Embryonic facial prominence (tissue), 1 donor: ENCODE measurements around the gene PCBP4.

Source experiments
- DNase-seq: peaks from one replicate; pipeline ENCODE4 v3.0.0-alpha.2; 2016; ENCODE audit errors: extremely low spot score

PCBP4 gene

DNA sequence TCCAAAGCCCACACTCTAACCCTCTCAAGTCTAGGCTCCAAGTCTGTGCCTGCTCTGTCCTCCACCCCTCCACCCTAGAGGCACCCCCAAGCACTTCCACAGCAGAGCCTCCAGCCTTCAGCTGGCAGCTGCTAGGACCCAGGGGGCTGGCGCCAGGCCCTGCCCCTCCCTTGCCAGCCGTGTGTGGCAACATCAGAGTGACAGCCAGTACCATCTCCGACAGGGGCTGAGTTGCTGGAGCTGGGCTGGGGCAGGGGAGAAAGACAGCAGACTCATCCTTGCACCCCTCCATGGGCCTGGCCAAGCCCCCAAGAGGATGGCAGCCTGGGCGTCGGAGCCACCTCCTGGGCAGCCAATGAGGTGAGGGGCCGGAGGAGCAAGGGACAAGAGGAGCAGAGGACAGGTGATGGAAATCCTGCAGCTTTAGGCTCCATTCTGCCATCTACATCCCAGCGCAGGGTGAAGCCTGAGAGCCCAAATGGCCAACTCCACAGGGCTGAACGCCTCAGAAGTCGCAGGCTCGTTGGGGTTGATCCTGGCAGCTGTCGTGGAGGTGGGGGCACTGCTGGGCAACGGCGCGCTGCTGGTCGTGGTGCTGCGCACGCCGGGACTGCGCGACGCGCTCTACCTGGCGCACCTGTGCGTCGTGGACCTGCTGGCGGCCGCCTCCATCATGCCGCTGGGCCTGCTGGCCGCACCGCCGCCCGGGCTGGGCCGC, 11.9 kb downstream of the PCBP4 start, which contains the start of gene GPR62:
GPR62 (plus strand) TSS at position 207 of the 718 bp plus-strand sequence; CDS start at position 479, 272 bp downstream.
- no peak for DNase-seq

DNA sequence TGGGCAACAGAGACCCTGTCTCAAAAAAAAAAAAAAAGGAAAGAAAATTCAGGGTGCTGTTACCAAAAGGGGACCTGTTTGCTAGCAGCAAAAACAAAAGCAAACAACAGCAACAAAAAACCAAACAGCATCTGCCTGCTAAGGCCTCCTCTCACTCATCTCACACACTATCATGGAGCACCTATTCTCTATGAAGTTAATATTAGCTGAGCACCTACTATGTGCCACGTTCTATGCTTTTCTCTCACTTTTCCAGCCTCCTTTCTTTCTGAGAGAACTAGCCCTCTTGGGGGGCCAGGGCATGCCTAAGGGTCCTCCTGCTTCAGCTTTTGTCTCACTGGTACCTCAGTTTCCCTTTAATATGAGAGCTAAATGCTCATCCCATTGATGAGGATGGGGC, 12.5 kb downstream of the PCBP4 start:
- DNase-seq = no peak

DNA sequence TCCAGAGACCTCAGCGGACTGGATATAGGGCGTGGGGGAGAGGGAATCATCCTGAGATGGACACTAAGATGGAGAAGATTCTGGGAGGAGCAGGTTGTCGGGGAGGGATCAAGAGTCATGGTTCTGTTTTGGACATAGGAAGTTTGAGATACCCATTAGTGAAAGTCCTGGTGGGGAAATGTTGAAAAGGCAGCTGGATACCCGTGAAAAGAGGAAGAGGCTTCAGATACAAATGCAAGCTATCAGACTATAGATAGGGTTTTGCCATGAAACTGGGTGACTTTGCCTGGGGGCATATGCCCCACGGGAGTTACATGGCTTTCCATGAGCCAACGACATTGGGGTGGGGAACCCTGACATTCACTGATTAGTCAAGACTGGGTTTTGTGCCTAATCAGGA, 13.1 kb downstream of the PCBP4 start:
- DNase-seq = no peak

DNA sequence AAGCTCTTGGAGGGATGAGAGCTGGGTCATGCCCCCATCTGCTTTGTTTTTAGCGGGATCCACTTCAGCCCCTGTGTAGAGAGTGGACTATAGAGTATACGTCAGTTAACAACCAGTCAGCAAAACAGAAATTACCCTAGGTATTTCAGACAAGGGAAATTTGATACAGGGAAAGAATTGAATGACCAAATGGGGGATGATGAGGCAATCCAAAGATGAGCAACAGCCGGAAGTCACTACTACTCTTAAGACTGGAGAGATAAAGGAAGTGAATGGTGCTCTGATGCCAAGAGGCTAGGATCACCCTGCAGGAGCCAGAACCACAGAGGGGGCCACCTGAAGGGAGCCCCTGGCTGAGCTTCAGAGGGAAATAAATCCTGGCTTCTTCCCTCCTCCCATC, 13.8 kb downstream of the PCBP4 start:
- DNase-seq = no peak

DNA sequence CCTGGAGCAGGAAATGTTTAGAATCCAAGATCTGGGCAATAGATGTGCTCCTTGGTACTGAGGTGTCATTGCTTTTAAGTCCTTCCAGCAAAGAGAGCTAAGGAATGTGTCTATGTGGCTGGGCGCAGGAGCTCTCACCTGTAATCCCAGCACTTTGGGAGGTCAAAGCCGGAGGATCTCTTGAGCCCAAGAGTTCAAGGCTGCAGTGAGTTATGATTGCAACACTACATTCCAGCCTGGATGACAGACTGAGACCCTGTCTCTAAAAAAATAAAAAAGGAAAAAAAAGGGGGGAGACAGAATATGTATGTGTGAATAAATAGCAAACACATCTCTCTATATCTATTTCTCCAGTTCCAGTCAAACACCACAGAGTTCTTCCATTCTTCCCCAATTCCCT, 16.4 kb downstream of the PCBP4 start:
- DNase-seq = no peak

DNA sequence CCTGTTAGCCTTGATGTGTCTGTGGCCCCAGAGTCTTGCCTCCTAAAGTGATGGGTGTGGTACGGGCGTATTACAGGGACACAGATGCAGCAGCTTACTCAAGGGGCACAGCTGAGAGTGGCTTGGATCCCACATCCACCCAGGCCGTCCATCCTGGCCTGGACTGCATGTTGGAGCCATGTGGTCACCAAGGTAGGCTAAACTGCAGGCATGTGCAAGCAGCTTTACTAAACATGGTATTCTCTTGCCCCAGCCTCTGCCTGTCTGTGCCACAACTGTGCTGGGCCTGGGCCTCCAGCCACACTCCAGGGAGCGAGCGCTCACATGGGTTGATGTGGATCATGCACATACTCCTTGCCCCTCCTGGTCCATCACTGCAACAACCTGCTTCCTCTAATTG, 18.1 kb downstream of the PCBP4 start:
- DNase-seq = no peak

DNA sequence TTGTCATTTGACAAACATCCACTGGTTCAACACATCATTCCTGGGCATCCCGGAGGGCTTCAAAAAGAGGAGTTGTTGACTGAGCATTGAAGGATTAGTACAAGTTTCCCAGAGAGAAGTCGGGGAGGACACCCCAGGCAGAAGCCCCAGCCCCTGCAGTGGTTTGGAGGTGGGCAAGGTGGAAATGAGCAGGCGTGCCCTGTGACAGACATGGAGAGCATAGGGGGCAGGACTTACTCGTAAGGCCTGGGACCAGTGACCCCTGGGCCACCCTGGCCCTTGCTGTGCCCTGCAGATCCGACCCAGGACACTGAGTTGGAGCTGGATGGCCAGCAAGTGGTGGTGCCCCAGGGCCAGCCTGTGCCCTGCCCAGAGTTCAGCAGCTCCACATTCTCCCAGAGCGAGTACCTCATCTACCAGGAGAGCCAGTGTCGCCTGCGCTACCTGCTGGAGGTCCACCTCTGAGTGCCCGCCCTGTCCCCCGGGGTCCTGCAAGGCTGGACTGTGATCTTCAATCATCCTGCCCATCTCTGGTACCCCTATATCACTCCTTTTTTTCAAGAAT, 19.2 kb downstream of the PCBP4 start:
- DNase-seq = no peak

DNA sequence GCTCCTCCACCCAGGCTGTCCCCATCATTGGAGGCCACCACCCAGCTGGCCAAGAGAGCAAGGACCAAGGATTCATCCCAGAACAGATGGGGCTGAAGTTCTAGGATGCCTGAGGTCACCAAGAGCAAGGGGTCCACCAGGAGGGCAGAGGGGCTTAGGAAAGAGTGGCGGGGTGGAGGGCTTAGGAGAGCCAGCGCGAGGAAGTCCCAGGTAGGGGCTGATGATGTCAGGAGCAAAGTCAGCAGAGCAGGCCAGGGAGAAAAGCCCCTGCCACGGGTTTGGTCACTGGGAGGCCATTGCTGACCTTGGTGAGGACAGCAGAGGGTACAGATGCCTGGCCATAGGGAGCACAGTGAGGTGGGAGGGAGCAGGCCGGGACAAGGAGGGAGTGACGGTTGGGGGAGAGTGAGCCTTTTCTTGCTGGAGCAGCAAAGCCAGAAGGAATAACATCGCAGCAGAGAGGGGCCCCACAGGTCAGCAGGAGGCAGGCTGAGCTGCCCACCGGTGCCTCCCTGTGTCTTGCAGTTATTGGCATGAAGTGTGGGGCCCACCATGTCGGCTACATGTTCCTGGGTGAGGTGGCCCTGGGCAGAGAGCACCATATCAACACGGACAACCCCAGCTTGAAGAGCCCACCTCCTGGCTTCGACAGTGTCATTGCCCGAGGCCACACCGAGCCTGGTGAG, 19.9 kb downstream of the PCBP4 start:
- no peak for DNase-seq

DNA sequence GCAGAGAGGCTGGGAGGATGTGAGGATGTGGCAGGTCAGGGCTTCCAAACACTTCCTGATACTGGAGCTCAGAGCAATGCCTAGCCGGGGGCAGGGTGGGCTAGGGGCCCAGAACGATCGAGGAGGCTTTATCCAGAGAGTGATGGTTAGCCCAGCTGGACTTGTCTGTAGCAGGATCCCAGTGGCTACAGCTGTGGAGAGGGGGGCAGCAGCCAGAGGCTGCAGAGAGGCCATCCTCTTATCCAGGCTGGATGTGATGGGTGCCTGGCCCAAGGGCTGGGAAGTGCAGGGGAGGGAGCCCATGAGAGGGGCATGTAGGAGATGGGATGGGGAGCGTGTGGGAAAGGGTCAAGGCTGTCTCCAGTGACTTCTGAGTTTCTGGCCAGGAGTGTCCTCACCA, 20.5 kb downstream of the PCBP4 start:
- DNase-seq = no peak

DNA sequence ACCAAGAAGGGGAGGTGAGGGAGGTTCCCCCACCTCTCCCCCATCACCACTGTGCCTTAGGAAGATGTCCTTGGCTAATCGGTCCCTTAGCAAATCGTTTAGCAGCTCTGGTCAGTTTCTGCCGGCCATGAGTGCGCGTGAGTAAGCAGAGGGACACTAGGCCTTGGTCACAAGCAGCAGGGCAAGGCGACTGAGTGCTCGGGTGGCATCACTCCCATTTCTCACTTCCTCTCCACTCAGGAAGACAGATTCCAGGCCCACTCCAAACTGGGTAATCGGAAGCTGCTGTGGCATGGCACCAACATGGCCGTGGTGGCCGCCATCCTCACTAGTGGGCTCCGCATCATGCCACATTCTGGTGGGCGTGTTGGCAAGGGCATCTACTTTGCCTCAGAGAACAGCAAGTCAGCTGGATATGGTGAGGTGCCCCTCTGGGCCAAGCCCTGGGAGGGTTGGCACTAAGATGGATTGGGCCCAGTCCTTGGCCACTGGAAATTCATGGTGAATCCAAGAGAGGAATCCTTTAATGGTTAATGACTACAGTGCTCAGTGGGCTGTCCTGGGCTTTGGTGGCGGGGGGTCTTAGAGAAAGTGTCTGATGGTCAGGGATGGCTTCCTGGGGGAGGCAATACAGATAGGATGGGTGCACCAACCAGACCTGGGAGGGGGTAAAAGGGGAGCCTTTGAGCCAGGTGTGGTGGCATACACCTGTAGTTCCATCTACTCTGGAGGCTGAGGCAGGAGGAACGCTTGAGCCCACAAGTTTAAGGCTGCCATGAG, 21.1 kb downstream of the PCBP4 start:
- DNase-seq = no peak

DNA sequence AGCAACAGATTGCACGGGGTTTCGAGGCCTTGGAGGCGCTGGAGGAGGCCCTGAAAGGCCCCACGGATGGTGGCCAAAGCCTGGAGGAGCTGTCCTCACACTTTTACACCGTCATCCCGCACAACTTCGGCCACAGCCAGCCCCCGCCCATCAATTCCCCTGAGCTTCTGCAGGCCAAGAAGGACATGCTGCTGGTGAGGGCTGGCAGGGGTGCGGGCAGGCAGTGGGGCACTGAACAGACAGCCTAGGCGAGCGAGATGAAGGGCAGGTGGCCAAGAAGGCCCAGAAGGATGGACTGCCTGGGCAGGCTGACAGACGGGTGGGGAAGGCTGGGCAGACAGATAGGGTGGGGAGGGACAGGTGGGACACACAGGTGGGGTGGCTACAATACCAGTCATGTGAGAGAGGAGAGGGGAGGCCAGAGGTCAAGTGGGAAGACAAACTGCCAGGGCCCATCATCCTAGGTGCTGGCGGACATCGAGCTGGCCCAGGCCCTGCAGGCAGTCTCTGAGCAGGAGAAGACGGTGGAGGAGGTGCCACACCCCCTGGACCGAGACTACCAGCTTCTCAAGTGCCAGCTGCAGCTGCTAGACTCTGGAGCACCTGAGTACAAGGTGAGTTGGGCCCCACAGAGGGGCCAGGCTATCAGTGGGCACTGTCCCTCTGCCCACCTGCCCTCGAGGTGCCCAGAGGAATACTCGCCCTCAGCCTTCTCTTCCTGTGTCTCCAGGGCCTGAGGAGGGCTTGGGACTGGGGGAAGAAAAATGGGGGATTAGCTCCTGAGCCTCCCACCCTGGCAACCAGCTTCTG, 22.0 kb downstream of the PCBP4 start:
- DNase-seq = no peak

DNA sequence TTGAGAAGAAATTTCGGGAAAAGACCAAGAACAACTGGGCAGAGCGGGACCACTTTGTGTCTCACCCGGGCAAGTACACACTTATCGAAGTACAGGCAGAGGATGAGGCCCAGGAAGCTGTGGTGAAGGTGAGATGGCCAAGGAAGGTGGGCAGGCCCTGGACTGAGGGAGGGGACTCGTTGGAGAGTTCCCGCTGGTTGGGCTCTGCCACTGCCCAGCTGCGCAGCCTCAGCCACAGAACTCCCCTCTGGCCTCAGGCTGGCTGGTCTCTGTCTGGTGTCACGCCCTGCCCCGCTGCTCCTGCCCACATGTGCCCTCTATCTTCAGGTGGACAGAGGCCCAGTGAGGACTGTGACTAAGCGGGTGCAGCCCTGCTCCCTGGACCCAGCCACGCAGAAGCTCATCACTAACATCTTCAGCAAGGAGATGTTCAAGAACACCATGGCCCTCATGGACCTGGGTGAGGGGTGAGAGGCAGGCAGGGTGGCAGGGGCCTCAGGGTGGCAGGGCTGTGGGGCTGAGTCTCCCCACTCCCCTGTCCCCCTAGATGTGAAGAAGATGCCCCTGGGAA, 22.7 kb downstream of the PCBP4 start:
- no peak for DNase-seq

DNA sequence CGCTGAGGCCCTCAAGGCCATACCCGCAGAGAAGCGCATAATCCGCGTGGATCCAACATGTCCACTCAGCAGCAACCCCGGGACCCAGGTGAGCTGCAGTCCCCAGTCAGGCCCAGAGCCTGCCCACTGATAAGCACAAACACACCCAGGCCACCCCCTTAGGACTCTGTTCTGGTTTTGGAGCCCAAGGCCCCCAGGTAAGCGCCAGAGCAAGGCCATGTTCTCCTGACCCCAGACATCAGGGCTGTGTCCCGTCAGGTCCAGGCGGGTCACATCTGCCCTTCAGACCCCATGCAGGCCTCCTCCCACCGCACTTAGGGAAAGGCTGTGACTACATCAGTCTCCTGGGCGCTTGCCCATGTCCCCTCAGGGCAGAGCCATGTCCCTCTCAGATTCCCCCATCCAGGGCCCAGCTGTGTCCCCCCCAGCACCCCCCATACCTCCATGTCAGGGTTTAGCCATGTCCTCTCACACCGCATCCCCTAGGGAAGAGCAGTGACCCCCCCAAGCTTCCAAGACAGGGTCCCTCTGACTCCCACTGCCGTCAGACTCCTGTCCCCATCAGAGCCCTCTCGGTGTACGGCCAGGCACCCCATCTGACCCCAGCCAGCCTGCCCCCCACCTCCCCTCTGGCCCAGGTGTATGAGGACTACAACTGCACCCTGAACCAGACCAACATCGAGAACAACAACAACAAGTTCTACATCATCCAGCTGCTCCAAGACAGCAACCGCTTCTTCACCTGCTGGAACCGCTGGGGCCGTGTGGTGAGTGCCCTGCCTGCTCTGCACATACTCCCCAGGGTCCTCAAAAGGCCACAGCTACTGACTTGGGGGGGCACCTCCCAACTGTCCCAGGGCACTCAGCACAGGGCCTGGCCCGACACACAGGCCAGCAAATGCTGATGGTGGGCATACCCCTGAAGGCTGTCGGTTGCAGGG, 23.5 kb downstream of the PCBP4 start:
- DNase-seq = no peak

DNA sequence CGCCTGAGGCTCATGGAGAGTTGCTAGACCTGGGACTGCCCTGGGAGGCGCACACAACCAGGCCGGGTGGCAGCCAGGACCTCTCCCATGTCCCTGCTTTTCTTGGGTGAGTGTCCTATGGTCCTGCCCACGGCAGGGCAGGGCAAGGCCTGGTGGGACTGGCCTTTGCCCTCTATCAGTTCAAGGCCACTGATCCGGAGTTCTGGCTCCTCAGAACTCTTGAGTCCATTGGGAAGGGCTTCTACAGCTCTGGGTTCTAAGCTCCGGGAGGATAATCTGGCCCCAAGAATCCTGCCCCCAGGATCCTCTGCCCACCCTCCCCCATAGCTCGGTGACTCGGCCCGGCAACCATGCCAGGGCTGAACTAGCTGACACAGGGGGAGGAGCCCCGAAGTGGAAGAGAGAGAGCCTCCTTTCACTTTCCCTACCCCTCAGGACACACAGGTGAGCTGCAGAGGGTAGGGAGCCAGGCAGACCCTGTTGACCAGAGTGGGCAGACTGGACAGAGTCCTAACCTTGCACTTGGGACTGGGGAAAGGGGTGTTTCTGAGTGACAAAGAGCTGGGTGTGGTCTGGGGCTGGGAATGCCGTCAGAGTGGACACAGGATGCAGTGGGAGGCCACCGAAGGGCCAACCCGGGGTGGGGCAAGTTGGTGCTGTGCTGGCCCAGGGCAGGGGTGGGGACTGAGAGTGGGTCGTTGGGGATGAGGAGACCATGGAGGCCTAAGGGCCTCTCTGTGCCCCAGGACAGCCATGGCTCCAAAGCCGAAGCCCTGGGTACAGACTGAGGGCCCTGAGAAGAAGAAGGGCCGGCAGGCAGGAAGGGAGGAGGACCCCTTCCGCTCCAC, 24.4 kb downstream of the PCBP4 start:
- DNase-seq = no peak

DNA sequence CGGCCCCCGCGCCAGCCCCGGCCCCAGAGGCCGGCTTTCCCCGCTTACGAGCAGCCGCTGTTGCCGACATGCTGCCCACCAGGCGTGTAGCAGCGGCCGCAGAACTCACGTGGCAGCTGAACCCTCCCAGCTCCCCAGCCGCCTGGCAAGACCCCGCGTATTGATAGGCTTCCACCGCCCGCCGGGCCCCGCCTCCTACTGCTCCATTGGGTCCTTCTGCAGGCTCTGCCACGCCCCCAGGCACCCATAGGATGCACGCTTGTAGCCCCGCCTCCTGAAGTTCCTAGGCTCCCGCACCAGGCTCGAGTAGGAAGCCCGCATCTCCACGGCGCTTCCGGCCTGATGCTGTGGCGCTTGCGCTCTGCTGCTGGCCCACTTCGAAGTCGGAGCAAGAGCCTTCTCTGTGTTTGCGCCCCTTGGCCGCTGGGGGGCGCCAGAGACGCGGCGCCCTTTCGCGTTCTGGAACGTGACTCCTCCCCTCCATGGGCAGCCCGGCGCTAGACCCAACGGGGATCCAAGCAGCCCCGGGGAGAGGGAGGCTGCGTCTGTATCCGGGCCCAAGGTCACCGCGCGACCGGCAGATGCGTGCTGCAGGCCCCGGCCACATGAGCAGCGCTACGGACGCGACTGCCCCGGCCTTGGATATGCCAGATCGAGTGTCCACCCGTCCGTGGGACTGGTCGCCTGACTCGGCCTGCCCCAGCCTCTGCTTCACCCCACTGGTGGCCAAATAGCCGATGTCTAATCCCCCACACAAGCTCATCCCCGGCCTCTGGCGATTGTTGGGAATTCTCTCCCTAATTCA, 25.3 kb downstream of the PCBP4 start, which contains the start of the genes PARP3 and RRP9:
PARP3 (plus strand) TSS at position 566 of the 805 bp plus-strand sequence. CDS start 993 bp downstream, outside the sequence.
RRP9 (minus strand) TSS at position 107 of the 805 bp plus-strand sequence; CDS start at position 70, 37 bp downstream.
- DNase-seq = peak; percentile 99

DNA sequence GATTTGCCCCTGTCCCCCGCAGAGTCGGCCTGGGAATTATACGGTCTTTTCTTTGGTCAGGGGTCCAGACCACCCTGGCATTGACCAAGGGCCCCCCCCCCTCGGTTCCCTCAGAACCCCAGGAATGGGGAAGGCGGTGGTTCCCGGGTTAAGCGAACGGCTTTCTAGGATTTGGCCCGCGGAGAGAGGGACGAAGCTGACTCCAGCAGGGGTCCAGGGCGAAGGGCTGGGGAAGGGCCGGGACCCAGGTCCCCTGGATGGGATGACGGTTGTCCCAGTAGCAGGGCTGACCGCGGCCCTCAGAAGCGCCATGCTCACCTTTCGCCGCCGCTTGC, 25.8 kb downstream of the PCBP4 start:
- no peak for DNase-seq

DNA sequence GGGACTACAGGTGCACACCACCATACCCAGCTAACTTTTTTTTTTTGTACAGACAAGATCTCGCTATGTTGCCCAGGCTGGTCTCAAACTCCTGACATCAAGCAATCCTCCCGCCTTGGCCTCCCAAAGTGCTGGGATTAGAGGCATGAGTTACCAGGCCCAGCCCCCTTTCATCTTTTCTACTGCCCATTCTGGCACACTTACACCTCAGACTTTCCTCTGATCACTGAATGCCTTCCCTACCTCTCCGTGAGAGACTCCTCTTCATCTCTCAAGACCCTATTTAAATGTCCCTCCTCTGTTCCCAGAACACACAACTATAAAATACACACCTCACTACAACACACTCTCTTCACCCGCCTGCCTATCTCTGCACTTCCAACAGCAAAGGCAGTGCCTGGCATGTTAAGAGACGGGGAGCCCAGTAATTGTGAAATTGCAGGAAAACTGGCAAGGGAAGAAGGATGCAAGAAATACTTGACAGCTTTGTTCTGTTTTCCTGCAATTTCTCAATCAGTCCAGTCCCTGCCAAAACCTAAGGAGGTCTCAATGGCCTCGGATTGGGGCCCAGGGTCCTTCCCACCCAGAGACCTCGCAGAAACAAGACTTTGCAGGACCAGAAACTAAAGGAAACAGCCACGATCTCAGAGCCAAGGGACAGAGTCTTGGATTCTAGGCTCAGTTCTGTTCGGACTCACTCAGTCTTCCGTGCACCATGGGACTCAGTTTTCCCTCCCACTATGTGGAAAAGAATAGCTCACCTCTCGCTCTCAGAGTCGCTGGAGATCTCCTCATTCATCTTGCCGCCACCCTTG, 26.4 kb downstream of the PCBP4 start:
- no peak for DNase-seq
